Measurements from ENCODE around the gene GALNT6. TPM values are rescaled to one million over a fixed set of nuclear protein-coding genes. Genes with fewer than 3 reads are reported as not detected.
"Not testable (repeated sequence)": the region's sequence is repeated elsewhere in the genome, so short reads cannot be mapped to it uniquely, and the experiment has no call there.

GALNT6 gene
- total RNA-seq, 1 donor from 2014 or later, result 4.9 TPM

GRCh38 chr12:51357374-51358047, 33.7 kb downstream of the GALNT6 start:
- no peak for DNase-seq

- peak; percentile 58 for DNase-seq
Observed at GRCh38 chr12:51351913-51352532, 39.2 kb downstream of the GALNT6 start.

- DNase-seq, result no peak
Observed at GRCh38 chr12:51349026-51349425, 42.2 kb downstream of the GALNT6 start.

- DNase-seq, result no peak
Observed at GRCh38 chr12:51348116-51348515, 43.1 kb downstream of the GALNT6 start.

GRCh38 chr12:51346581-51346980, 44.6 kb downstream of the GALNT6 start, which contains the start of gene CELA1:
CELA1 (minus strand) TSS chr12:51346679; CDS start chr12:51346638, 41 bp downstream.
- no peak for DNase-seq

GRCh38 chr12:51345681-51346080, 45.5 kb downstream of the GALNT6 start:
- DNase-seq, result no peak

- DNase-seq, result no peak
Observed at GRCh38 chr12:51343201-51343600, 48.0 kb downstream of the GALNT6 start.

- DNase-seq, result no peak
Observed at GRCh38 chr12:51342416-51342815, 48.8 kb downstream of the GALNT6 start.

- peak; percentile 70 for DNase-seq
Observed at GRCh38 chr12:51341251-51342007, 49.8 kb downstream of the GALNT6 start.

GRCh38 chr12:51339750-51340149, 51.5 kb downstream of the GALNT6 start:
- no peak for DNase-seq

- not testable (repeated sequence) for DNase-seq
Observed at GRCh38 chr12:51337336-51337735, 53.9 kb downstream of the GALNT6 start.

- no peak for DNase-seq
Observed at GRCh38 chr12:51335931-51336330, 55.3 kb downstream of the GALNT6 start.

- no peak for DNase-seq
Observed at GRCh38 chr12:51334764-51335163, 56.4 kb downstream of the GALNT6 start.

GRCh38 chr12:51333536-51333935, 57.7 kb downstream of the GALNT6 start:
- DNase-seq, result no peak

- no peak for DNase-seq
Observed at GRCh38 chr12:51330186-51330585, 61.0 kb downstream of the GALNT6 start.

GRCh38 chr12:51329742-51330141, 61.5 kb downstream of the GALNT6 start:
- DNase-seq, result no peak

GRCh38 chr12:51328587-51328986, 62.6 kb downstream of the GALNT6 start:
- no peak for DNase-seq

- DNase-seq, result peak; percentile 18
Observed at GRCh38 chr12:51326698-51327439, 64.3 kb downstream of the GALNT6 start.

- no peak for DNase-seq
Observed at GRCh38 chr12:51324953-51325352, 66.3 kb downstream of the GALNT6 start.

- DNase-seq, result no peak
Observed at GRCh38 chr12:51323966-51324895, 67.0 kb downstream of the GALNT6 start, which contains the start of gene BIN2. BIN2 (minus strand) TSS chr12:51324174; CDS start chr12:51324102, 72 bp downstream.

GRCh38 chr12:51323317-51323960, 67.8 kb downstream of the GALNT6 start:
- no peak for DNase-seq

All from skin of body (tissue), 2 donors.